ENCODE measurements around the gene CRYZL1.

CRYZL1 gene

GRCh38 chr21:33651965-33652680 lies 10.6 kb upstream of the CRYZL1 start:
- H3K27me3 ChIP-seq (ENCODE audit: control insufficient read depth in 5 of 5, insufficient read depth in 4 of 5, low read length in 5 of 5), result no peaks in the 10 kb centered on the region

GRCh38 chr21:33650929-33651509 lies 9.5 kb upstream of the CRYZL1 start:
- Histone ChIP-seq H3K36me3 (ENCODE audit: control insufficient read depth in 5 of 5, insufficient read depth in 5 of 5, low read length in 5 of 5) (peaks cover 0 to 9% (median 0%) of the 10 kb centered on the region in 5 donors), H3K9me3 (ENCODE audit: control insufficient read depth in 5 of 5, low read length in 5 of 5) (no peaks in the 10 kb centered on the region), H3K27ac (ENCODE audit: low read depth, low read length) (no peak overlapping the region), H3K9ac (ENCODE audit: low read length in 5 of 5) (peak overlapping the region in 1 of 5 donors; percentile 13), H3K4me1 (ENCODE audit: control insufficient read depth in 5 of 5, insufficient read depth in 5 of 5, low read length in 5 of 5) (peaks cover 0 to 66% (median 62%) of the 10 kb centered on the region in 5 donors), H3K4me3 (ENCODE audit: low read depth in 1 of 5, low read length in 5 of 5) (no peak overlapping the region), H3K27me3 (ENCODE audit: control insufficient read depth in 5 of 5, insufficient read depth in 4 of 5, low read length in 5 of 5) (no peaks in the 10 kb centered on the region)

More at GRCh38 chr21:33651965-33652680, 10.6 kb upstream of the CRYZL1 start:
- peaks cover 0 to 9% (median 0%) of the 10 kb centered on the region in 5 donors for H3K36me3 ChIP-seq (ENCODE audit: control insufficient read depth in 5 of 5, insufficient read depth in 5 of 5, low read length in 5 of 5)
- H3K9ac ChIP-seq (ENCODE audit: low read length in 5 of 5), result peak overlapping the region in 1 of 5 donors; percentile 8
- H3K4me3 ChIP-seq (ENCODE audit: low read depth in 1 of 5, low read length in 5 of 5), result no peak overlapping the region
- peaks cover 0 to 68% (median 64%) of the 10 kb centered on the region in 5 donors for H3K4me1 ChIP-seq (ENCODE audit: control insufficient read depth in 5 of 5, insufficient read depth in 5 of 5, low read length in 5 of 5)
- no peaks in the 10 kb centered on the region for H3K9me3 ChIP-seq (ENCODE audit: control insufficient read depth in 5 of 5, low read length in 5 of 5)
- peak overlapping the region; percentile 25 for H3K27ac ChIP-seq (ENCODE audit: low read depth, low read length)

- peak overlapping the region in 2 of 5 donors; percentile 2 to 23 for H3K4me3 ChIP-seq (ENCODE audit: low read depth in 1 of 5, low read length in 5 of 5)
- no peaks in the 10 kb centered on the region for H3K9me3 ChIP-seq (ENCODE audit: control insufficient read depth in 5 of 5, low read length in 5 of 5)
- H3K9ac ChIP-seq (ENCODE audit: low read length in 5 of 5), result no peak overlapping the region
- peaks cover 2 to 70% (median 63%) of the 10 kb centered on the region in 5 donors for H3K4me1 ChIP-seq (ENCODE audit: control insufficient read depth in 5 of 5, insufficient read depth in 5 of 5, low read length in 5 of 5)
- no peaks in the 10 kb centered on the region for H3K27me3 ChIP-seq (ENCODE audit: control insufficient read depth in 5 of 5, insufficient read depth in 4 of 5, low read length in 5 of 5)
- peaks cover 0 to 9% (median 0%) of the 10 kb centered on the region in 5 donors for H3K36me3 ChIP-seq (ENCODE audit: control insufficient read depth in 5 of 5, insufficient read depth in 5 of 5, low read length in 5 of 5)
- no peak overlapping the region for H3K27ac ChIP-seq (ENCODE audit: low read depth, low read length)
Measured at GRCh38 chr21:33650230-33650629, 8.7 kb upstream of the CRYZL1 start.

GRCh38 chr21:33648555-33648954 lies 7.0 kb upstream of the CRYZL1 start:
- H3K27me3 ChIP-seq (ENCODE audit: control insufficient read depth in 5 of 5, insufficient read depth in 4 of 5, low read length in 5 of 5), result no peaks in the 10 kb centered on the region
- H3K9me3 ChIP-seq (ENCODE audit: control insufficient read depth in 5 of 5, low read length in 5 of 5), result no peaks in the 10 kb centered on the region
- H3K27ac ChIP-seq (ENCODE audit: low read depth, low read length), result no peak overlapping the region
- no peak overlapping the region for H3K4me3 ChIP-seq (ENCODE audit: low read depth in 1 of 5, low read length in 5 of 5)
- no peaks in the 10 kb centered on the region for H3K36me3 ChIP-seq (ENCODE audit: control insufficient read depth in 5 of 5, insufficient read depth in 5 of 5, low read length in 5 of 5)
- no peak overlapping the region for H3K9ac ChIP-seq (ENCODE audit: low read length in 5 of 5)
- H3K4me1 ChIP-seq (ENCODE audit: control insufficient read depth in 5 of 5, insufficient read depth in 5 of 5, low read length in 5 of 5), result peaks cover 2 to 78% (median 72%) of the 10 kb centered on the region in 5 donors

- Histone ChIP-seq H3K4me1 (ENCODE audit: control insufficient read depth in 5 of 5, insufficient read depth in 5 of 5, low read length in 5 of 5) (peaks cover 2 to 80% (median 76%) of the 10 kb centered on the region in 5 donors), H3K36me3 (ENCODE audit: control insufficient read depth in 5 of 5, insufficient read depth in 5 of 5, low read length in 5 of 5) (no peaks in the 10 kb centered on the region)
Measured at GRCh38 chr21:33647587-33647986, 6.0 kb upstream of the CRYZL1 start.

GRCh38 chr21:33645730-33646129 lies 4.2 kb upstream of the CRYZL1 start:
- H3K27ac ChIP-seq (ENCODE audit: low read depth, low read length), result peak overlapping the region; percentile 82
- H3K4me1 ChIP-seq (ENCODE audit: control insufficient read depth in 5 of 5, insufficient read depth in 5 of 5, low read length in 5 of 5), result peaks cover 5 to 75% (median 69%) of the 10 kb centered on the region in 5 donors
- H3K9ac ChIP-seq (ENCODE audit: low read length in 5 of 5), result peak overlapping the region in 1 of 5 donors; percentile 28
- H3K27me3 ChIP-seq (ENCODE audit: control insufficient read depth in 5 of 5, insufficient read depth in 4 of 5, low read length in 5 of 5), result no peaks in the 10 kb centered on the region
- H3K9me3 ChIP-seq (ENCODE audit: control insufficient read depth in 5 of 5, low read length in 5 of 5), result no peaks in the 10 kb centered on the region
- no peaks in the 10 kb centered on the region for H3K36me3 ChIP-seq (ENCODE audit: control insufficient read depth in 5 of 5, insufficient read depth in 5 of 5, low read length in 5 of 5)
- H3K4me3 ChIP-seq (ENCODE audit: low read depth in 1 of 5, low read length in 5 of 5), result peak overlapping the region in 2 of 5 donors; percentile 87 to 94

More at GRCh38 chr21:33647587-33647986, 6.0 kb upstream of the CRYZL1 start:
- no peak overlapping the region for H3K4me3 ChIP-seq (ENCODE audit: low read depth in 1 of 5, low read length in 5 of 5)
- H3K27me3 ChIP-seq (ENCODE audit: control insufficient read depth in 5 of 5, insufficient read depth in 4 of 5, low read length in 5 of 5), result no peaks in the 10 kb centered on the region
- peak overlapping the region; percentile 32 for H3K27ac ChIP-seq (ENCODE audit: low read depth, low read length)
- H3K9ac ChIP-seq (ENCODE audit: low read length in 5 of 5), result no peak overlapping the region
- no peaks in the 10 kb centered on the region for H3K9me3 ChIP-seq (ENCODE audit: control insufficient read depth in 5 of 5, low read length in 5 of 5)

GRCh38 chr21:33644383-33645074 lies 3.0 kb upstream of the CRYZL1 start:
- peak overlapping the region in 4 of 5 donors; percentile 75 to 93 (median 86) for H3K9ac ChIP-seq (ENCODE audit: low read length in 5 of 5)
- no peaks in the 10 kb centered on the region for H3K36me3 ChIP-seq (ENCODE audit: control insufficient read depth in 5 of 5, insufficient read depth in 5 of 5, low read length in 5 of 5)
- H3K4me3 ChIP-seq (ENCODE audit: low read depth in 1 of 5, low read length in 5 of 5), result peak overlapping the region; percentile 87 to 94 (median 94)
- peak overlapping the region; percentile 82 for H3K27ac ChIP-seq (ENCODE audit: low read depth, low read length)
- peaks cover 5 to 69% (median 64%) of the 10 kb centered on the region in 5 donors for H3K4me1 ChIP-seq (ENCODE audit: control insufficient read depth in 5 of 5, insufficient read depth in 5 of 5, low read length in 5 of 5)
- H3K27me3 ChIP-seq (ENCODE audit: control insufficient read depth in 5 of 5, insufficient read depth in 4 of 5, low read length in 5 of 5), result no peaks in the 10 kb centered on the region
- no peaks in the 10 kb centered on the region for H3K9me3 ChIP-seq (ENCODE audit: control insufficient read depth in 5 of 5, low read length in 5 of 5)

- Histone ChIP-seq H3K27ac (ENCODE audit: low read depth, low read length) (peak overlapping the region; percentile 82), H3K27me3 (ENCODE audit: control insufficient read depth in 5 of 5, insufficient read depth in 4 of 5, low read length in 5 of 5) (no peaks in the 10 kb centered on the region), H3K4me1 (ENCODE audit: control insufficient read depth in 5 of 5, insufficient read depth in 5 of 5, low read length in 5 of 5) (peaks cover 5 to 62% (median 58%) of the 10 kb centered on the region in 5 donors), H3K9ac (ENCODE audit: low read length in 5 of 5) (peak overlapping the region; percentile 40 to 93 (median 84)), H3K4me3 (ENCODE audit: low read depth in 1 of 5, low read length in 5 of 5) (peak overlapping the region; percentile 87 to 94 (median 94)), H3K9me3 (ENCODE audit: control insufficient read depth in 5 of 5, low read length in 5 of 5) (no peaks in the 10 kb centered on the region), H3K36me3 (ENCODE audit: control insufficient read depth in 5 of 5, insufficient read depth in 5 of 5, low read length in 5 of 5) (no peaks in the 10 kb centered on the region)
Measured at GRCh38 chr21:33643658-33644311, 2.2 kb upstream of the CRYZL1 start.

GRCh38 chr21:33642896-33643657 lies 1.5 kb upstream of the CRYZL1 start:
- Histone ChIP-seq H3K27ac (ENCODE audit: low read depth, low read length) (peak overlapping the region; percentile 82), H3K4me3 (ENCODE audit: low read depth in 1 of 5, low read length in 5 of 5) (peak overlapping the region; percentile 87 to 94 (median 94)), H3K27me3 (ENCODE audit: control insufficient read depth in 5 of 5, insufficient read depth in 4 of 5, low read length in 5 of 5) (no peaks in the 10 kb centered on the region), H3K4me1 (ENCODE audit: control insufficient read depth in 5 of 5, insufficient read depth in 5 of 5, low read length in 5 of 5) (peaks cover 5 to 56% (median 51%) of the 10 kb centered on the region in 5 donors), H3K9me3 (ENCODE audit: control insufficient read depth in 5 of 5, low read length in 5 of 5) (no peaks in the 10 kb centered on the region), H3K9ac (ENCODE audit: low read length in 5 of 5) (peak overlapping the region; percentile 40 to 93 (median 84)), H3K36me3 (ENCODE audit: control insufficient read depth in 5 of 5, insufficient read depth in 5 of 5, low read length in 5 of 5) (no peaks in the 10 kb centered on the region)
